NCI-H1436 treated with DMSO at 0.1 percent for 48 hours (cell line): Measurements from ENCODE around the gene PSTK.

Experiments
- DNase-seq: peaks from one replicate; lab custom pipeline; 2025; lab: John Stamatoyannopoulos, UW

PSTK gene

DNA sequence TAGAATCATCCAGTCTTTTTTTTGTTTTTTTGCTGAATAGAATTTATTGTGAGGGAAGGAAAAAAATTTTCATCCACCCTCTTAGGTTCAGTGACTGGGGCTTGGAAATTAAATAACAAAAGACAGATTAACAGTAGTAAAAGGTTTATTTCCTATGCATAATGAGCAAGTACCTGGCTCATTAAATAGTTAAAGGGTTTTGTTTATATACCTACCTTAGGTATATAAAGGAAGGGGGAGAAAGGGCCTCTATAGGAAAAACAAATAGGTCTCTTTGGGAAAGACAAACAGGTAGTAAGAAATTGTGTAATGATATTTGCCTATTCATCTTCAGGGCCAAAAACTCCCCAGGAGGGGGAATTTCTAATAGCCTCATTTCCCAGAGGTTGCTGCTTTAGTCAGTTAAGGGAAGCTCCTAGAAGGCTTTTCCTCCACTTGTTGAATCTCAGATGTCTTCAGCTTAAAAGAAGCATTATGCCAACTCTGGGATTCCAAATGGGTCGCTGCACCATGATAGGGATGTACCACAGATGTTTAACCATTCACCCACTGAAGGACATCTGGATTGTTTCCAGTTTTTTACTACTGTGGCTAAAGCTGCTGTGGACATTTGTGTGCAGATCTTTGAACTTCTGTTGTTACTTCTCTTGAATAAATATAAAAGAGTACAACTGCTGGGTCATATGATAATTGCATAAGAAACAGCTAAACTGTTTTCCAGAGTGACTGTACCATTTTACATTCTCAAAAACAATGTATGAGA lies 39.9 kb downstream of the PSTK start:
- no peak for DNase-seq

DNA sequence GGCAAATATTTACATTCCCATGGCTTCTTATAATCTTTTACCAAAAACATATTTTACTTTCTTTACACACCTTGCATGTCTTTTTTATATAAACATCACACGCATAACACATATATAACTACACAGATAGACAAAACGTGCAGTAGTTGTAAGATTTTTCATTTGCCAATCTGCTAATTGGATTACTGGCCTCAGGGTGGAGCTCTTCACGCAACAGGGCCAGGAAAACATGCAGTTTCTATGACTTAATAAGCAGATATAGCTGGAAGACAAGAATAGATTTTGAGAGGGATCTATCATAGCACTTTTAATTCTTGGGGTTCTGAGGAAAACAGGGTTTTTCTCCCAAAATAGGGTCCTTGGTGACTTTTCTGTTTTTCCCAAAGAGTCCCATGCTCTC lies 41.3 kb downstream of the PSTK start:
- no peak for DNase-seq

DNA sequence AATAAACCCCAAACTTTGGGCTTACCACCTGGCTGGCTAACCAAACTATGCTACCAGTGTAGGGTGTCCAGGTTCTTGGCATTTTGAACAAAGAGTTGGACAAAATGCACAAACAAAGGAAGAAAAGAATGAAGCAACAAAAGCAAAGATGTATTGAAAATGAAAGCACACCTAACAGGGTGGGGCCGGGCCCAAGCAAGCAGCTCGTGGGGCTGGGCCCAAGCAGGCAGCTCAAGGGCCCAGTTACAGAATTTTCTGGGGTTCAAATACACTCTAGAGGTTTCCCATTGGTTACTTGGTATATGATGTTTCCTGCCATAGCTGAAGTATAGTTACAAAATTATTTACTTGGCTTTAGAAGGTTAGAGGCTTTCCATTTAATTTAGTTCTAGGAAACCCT lies 44.3 kb downstream of the PSTK start:
- no peak for DNase-seq

DNA sequence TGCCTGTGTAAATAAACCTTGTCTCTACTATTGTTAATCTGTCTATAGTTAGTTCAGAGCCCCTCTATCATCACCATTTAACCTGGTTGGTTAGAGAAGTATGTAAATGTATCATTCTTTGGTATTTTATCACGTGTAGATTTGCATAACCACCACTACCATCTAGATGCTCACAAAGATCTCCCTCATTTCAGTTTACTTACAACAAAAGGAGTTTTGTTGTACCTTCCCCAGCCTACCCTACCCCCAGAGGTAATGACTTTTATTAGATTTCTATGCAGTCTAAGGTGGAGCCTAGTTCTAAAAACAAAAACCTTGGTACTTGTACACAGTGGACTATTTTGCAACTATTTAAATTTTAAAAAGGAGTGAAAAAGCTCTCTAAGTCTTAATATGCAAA lies 46.1 kb downstream of the PSTK start:
- no peak for DNase-seq

DNA sequence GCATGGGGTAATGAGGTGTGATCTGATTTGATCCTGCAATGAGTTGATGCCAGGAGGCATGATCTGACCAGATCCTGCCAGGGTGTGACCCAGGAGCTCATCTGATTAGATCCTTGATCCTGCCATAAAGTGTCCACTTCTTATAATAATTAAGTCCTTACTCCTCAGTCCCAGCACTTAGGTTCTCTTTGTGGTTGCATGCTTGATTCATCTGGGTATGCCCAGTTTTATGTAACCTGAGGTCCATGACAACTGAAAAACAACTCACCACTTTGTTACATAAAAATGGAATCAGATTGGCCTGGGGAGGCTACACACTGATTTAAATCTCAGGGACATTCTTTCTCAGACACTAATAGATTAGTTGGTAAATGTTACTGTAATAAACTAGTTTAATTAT lies 47.7 kb downstream of the PSTK start:
- no peak for DNase-seq

DNA sequence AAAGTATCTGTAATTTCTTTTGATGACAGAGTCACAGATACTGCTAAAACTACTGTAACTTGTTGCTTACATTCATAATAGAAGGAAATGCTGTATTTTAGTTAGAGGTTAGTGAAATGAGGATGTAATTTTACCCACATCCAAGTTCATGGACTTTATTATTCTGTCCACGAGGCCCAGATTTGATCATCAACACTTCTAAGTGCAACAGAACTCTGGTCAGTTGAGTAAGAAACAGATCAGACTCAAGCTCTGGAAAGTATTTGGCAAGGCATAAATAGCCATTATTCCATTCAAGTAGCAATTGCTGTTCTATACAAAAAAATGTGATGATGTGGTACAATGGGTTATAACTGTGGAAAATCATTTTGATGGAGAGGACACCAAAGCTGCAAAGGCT lies 50.9 kb downstream of the PSTK start:
- DNase-seq = no peak

DNA sequence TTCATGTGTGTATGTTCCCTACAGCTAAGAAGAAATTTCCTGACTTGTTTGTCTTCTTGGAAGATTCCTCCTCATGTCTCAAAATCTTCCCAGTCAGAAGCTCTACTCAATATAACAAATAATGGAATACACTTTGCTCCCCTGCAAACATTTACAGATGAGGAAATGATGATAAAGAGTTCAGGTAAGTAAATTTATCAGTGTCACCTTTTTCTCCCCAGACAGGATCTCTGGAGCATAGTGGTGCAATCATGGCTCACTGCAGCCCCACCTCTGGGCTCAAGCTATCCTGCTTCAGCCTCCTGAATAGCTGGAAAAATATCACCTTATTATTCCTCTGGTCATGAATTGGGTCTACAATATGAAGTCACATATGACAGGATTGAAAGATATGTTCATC lies 54.1 kb downstream of the PSTK start:
- no peak for DNase-seq

DNA sequence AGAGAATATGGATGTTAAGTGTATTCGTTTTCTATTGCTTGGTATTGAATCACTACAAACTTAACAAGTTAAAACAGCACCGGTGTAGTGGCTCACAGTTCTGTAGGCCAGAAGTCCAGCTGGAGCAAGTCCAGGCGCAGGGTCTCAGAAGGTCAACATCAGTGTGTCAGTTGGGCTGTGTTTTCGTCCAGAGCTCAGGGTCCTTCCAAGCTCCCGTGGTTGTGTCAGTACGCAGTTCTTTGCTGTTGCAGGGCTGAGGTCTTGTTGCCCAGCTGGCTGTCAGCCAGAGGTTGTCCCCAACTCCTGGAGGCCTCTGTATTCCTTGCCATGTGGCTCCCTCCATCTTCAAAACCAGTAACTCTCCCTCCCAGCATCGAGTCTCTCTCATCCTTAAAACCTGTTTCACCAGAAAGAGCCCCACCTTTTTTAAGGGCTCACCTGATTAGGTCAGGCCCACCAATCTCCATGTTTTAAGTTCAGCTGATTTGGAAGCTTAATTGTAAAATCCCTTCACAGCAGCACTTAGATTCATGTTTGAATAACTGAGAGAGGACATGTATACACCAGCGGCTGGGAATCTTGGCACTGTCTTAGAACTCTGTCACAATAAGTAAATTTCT lies 55.4 kb downstream of the PSTK start:
- DNase-seq = no peak

DNA sequence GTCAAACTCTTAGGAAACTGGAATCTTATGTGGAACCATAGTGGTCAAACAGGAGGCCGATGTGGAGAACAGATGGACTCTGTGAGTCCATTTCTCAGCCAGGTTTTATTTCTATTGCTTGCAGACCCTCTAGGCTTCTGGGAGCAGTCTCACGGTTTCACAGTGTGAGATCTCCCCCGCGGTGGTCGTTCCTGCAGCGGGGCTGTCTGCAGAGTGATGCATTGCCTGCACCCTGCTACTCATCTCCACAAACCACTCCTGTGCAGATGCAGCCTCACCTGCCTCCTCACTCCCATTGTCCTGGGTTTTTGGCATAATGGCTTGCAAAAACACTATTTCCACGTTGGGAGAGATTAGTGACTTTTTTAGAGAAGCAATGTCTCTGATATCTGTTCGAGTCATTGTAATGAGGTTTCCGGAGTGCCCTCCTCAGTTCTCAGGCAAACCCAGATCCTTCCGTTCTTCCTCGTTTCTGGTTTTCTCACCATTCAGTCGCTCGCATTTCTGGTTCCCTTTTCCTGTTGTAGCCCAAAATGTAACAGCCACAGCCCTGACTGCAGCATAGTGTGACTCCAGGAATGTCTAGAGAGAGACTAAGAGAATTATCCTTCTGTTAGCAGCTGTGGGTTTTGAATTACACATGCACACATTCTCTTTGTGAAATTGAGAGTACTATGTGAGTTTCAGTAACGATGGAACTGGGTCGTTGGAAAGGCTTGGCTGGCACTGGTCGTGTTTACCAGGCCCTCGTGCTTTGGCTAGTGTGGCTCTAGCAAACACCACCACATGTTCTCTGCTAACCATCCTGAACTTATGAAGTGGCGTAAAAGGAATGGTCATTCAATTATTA lies 58.8 kb downstream of the PSTK start:
- no peak for DNase-seq

DNA sequence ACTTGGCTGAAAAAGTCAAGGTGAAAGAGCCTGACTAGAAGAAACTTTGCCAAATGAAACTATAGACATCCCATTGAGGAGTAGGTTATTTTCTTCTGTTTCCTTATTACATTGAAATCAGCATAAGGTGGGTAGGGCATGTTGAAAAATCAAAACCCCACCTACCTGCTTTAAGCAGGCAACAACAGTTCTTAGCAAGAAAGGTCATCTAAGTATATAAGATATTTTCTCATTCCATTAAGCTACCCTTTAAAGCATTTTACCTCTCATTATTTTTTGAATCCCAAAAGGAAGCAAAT lies 59.4 kb downstream of the PSTK start:
- DNase-seq = no peak
